OCI-LY3 (cell line): Measurements from ENCODE around the gene SPIRE1.

Experiments used
- CTCF ChIP-seq: fragments of 200-600, 300-600 bp; sonication (generic); IDR thresholded peaks from 2 replicates; pipeline ENCODE4 v1.5.1; 2014; ENCODE audit warnings: antibody characterized with exemption, low read length, low read depth
- EZH2phosphoT487 ChIP-seq: fragments of 200-600 bp; shearing (Covaris generic); IDR thresholded peaks from 2 replicates; pipeline ENCODE4 v1.6.1; 2018; ENCODE audit warnings: antibody characterized with exemption, mixed run types, low read depth

GRCh38 chr18:12577848-12578247 is 80.1 kb downstream of the SPIRE1 start:
- TF ChIP-seq CTCF: no peak
- TF ChIP-seq EZH2phosphoT487: no peak
